Right lobe of liver (tissue), 4 donors: Measurements from ENCODE around the gene SUCLG2.

Experiments
- CTCF ChIP-seq, 4 donors: fragments of 200-600 bp in 3 of 4; fragments of 450-650 bp in 1 of 4; IDR thresholded peaks; one replicate each; pipeline versions ENCODE4 v1.5.1 to v1.8.0; 2016 to 2022; ENCODE audit warnings: antibody characterized with exemption in 4 of 4, mild to moderate bottlenecking in 2 of 4
- POLR2A ChIP-seq: fragments of 450-650 bp; IDR thresholded peaks from one replicate; pipeline ENCODE4 v1.6.1; 2017; ENCODE audit warnings: antibody characterized with exemption, mild to moderate bottlenecking
- donor health status: DM: no; HTN: no; CAD: no.
- donor health status: DM: no; HTN: no; CAD: no.
- donor health status: DM: no; HTN: yes; CAD: no.

GRCh38 chr3:67529915-67530314 is 124.5 kb downstream of the SUCLG2 start:
- no peak for TF ChIP-seq CTCF (IDR thresholded peaks at IDR 0.05)
- TF ChIP-seq POLR2A, result no peak
